HepG2 (cell line): ENCODE results near the gene HSD3B7. TPM values are rescaled to one million over a fixed set of nuclear protein-coding genes. Genes with fewer than 3 reads are reported as not detected.

Experiments used
- CENPT ChIP-seq: sonication (generic); formaldehyde crosslinking; IDR thresholded peaks from 2 replicates; pipeline ENCODE4 v1.8.0; 2022; ENCODE audit warnings: low read depth, mild to moderate bottlenecking, moderate library complexity, missing genetic modification reagents
- HDAC1 ChIP-seq: sonication (generic); formaldehyde crosslinking; IDR thresholded peaks from 2 replicates; pipeline ENCODE4 v1.5.1; 2020; ENCODE audit warnings: mild to moderate bottlenecking, missing genetic modification reagents
- MATR3 ChIP-seq: sonication (generic); formaldehyde crosslinking; IDR thresholded peaks from 2 replicates; pipeline ENCODE4 v1.4.0; 2020; ENCODE audit warnings: missing genetic modification reagents
- MTA1 ChIP-seq: sonication (generic); formaldehyde crosslinking; IDR thresholded peaks from 2 replicates; pipeline ENCODE4 v1.4.0; 2020; ENCODE audit warnings: missing genetic modification reagents, mild to moderate bottlenecking, borderline replicate concordance
- SP140L ChIP-seq: sonication (generic); formaldehyde crosslinking; IDR thresholded peaks from 2 replicates; pipeline ENCODE4 v1.4.0; 2020; ENCODE audit warnings: missing genetic modification reagents, borderline replicate concordance
- TEAD2 ChIP-seq: sonication (generic); formaldehyde crosslinking; IDR thresholded peaks from 2 replicates; pipeline ENCODE4 v1.9.0; 2021; ENCODE audit warnings: missing genetic modification reagents
- TSC22D2 ChIP-seq: sonication (generic); formaldehyde crosslinking; IDR thresholded peaks from 2 replicates; pipeline ENCODE4 v1.5.1; 2020; ENCODE audit warnings: missing genetic modification reagents, mild to moderate bottlenecking, borderline replicate concordance
- XRCC5 ChIP-seq: fragments of 200-400 bp; formaldehyde crosslinking; optimal IDR thresholded peaks from 2 replicates; pipeline ENCODE3; 2017; ENCODE audit warnings: mild to moderate bottlenecking, low read length
- ZFAT ChIP-seq: sonication (generic); formaldehyde crosslinking; conservative IDR thresholded peaks from 2 replicates; pipeline ENCODE4 v1.8.1; 2023; ENCODE audit warnings: missing genetic modification reagents, inconsistent platforms
- ZNF24 ChIP-seq: fragments of 450-650 bp; IDR thresholded peaks from 2 replicates; pipeline ENCODE4 v1.6.1; 2017; ENCODE audit warnings: antibody characterized with exemption, mild to moderate bottlenecking
- ZNF562 ChIP-seq: sonication (generic); formaldehyde crosslinking; IDR thresholded peaks from 2 replicates; pipeline ENCODE4 v1.8.0; 2022; ENCODE audit warnings: missing genetic modification reagents, borderline replicate concordance
- ZNF747 ChIP-seq: sonication (generic); formaldehyde crosslinking; IDR thresholded peaks from 2 replicates; pipeline ENCODE4 v1.8.1; 2023; ENCODE audit warnings: missing genetic modification reagents, mild to moderate bottlenecking, borderline replicate concordance
- ZNF83 ChIP-seq: sonication (generic); formaldehyde crosslinking; IDR thresholded peaks from 2 replicates; pipeline ENCODE4 v1.4.0; 2020; ENCODE audit warnings: missing genetic modification reagents, mild to moderate bottlenecking, borderline replicate concordance
- ZNF883 ChIP-seq: sonication (generic); formaldehyde crosslinking; IDR thresholded peaks from 2 replicates; pipeline ENCODE4 v1.5.1; 2020; ENCODE audit warnings: mild to moderate bottlenecking, missing genetic modification reagents; ENCODE audit errors: not compliant biosample characterization
- polyA plus RNA-seq, 8 experiments: library from polyadenylated mRNA; depleted of rRNA in 3 of 8; stranded (reverse) in 7 of 8; unstranded in 1 of 8; fragments of >200 nt; fragmentation: Illumina TruSeq in 4 of 8; extraction: Trizol in 4 of 8; gene quantifications; 2 replicates each; pipeline versions ENCODE4 v1.2.1 to v1.2.3, GENCODE V29; 2011 to 2016; ENCODE audit warnings: low read depth in 4 of 8, missing spikeins in 1 of 8, mixed read lengths in 1 of 8; ENCODE audit not compliant: insufficient read depth in 1 of 8
- total RNA-seq, 5 experiments: library from RNA; depleted of rRNA; stranded (reverse); fragments of >200 nt; fragmentation: Illumina TruSeq; extraction: Trizol; gene quantifications; 2 replicates each; pipeline ENCODE4 v1.2.3, GENCODE V29; 2016; ENCODE audit warnings: low read depth in 1 of 5
- TF ChIP-seq, protein P1 (sequence below): sonication (generic); formaldehyde crosslinking; IDR thresholded peaks from 2 replicates; pipeline ENCODE4 v1.4.0; 2020; ENCODE audit warnings: missing genetic modification reagents, borderline replicate concordance
- TF ChIP-seq, protein P2 (sequence below): sonication (generic); formaldehyde crosslinking; IDR thresholded peaks from 2 replicates; pipeline ENCODE4 v1.4.0; 2020; ENCODE audit warnings: missing genetic modification reagents, borderline replicate concordance
- TF ChIP-seq, protein P3 (sequence below): sonication (generic); formaldehyde crosslinking; IDR thresholded peaks from 2 replicates; pipeline ENCODE4 v1.8.0; 2022; ENCODE audit warnings: missing genetic modification reagents, low read depth, mild to moderate bottlenecking, borderline replicate concordance
- TF ChIP-seq, protein P4 (sequence below): sonication (generic); formaldehyde crosslinking; IDR thresholded peaks from 2 replicates; pipeline ENCODE4 v1.8.0; 2022; ENCODE audit warnings: mild to moderate bottlenecking, missing genetic modification reagents, borderline replicate concordance

HSD3B7 gene
- total and polyA plus RNA-seq, 2 of the 13 experiments (the other 11 are each of a cell fraction or from before 2014, with no cell fraction given): 32.9 to 69.7 TPM

DNA sequence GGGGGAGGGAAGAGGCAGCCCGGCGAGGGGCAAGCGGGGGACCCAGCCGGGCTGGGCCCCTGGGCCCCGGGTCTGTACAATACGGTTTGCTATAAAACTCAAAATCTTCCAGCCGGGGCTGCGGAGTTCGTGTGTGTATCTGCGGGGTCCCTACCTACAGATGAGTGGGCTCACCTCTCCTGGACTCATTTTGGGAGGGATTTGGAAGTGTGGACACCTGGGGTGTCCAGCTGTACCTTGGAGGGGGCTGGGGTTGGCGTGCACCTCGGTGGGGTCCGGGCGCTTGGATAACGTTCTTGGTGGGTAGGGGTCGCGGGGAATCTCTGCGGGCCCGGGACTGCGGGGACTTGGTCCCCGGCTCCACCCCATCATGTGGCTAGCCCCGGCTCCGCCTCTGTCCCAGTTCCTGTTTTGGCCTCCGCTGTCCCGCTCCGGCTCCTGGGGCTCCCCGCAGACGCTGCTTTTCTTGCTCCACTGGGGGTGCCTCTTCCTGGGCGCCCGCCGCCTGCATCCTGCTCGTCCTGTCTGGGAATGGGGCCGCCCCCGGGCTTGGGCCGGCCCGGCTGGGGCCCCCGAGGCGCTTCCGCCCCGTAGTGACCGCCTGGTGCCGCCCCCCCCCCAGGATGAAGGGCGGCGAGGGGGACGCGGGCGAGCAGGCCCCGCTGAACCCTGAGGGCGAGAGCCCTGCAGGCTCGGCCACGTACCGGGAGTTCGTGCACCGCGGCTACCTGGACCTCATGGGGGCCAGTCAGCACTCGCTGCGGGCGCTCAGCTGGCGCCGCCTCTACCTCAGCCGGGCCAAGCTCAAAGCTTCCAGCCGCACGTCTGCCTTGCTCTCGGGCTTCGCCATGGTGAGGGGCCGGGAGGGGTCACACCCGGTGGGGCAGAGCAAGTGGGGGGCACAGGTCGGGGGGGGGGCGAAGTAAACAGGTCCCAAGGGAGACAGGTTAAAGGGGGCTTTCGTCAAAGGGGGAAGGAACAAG, 36.0 kb upstream of the HSD3B7 start, which contains the start of gene ORAI3 (continued):
- TF ChIP-seq, protein P1, sequence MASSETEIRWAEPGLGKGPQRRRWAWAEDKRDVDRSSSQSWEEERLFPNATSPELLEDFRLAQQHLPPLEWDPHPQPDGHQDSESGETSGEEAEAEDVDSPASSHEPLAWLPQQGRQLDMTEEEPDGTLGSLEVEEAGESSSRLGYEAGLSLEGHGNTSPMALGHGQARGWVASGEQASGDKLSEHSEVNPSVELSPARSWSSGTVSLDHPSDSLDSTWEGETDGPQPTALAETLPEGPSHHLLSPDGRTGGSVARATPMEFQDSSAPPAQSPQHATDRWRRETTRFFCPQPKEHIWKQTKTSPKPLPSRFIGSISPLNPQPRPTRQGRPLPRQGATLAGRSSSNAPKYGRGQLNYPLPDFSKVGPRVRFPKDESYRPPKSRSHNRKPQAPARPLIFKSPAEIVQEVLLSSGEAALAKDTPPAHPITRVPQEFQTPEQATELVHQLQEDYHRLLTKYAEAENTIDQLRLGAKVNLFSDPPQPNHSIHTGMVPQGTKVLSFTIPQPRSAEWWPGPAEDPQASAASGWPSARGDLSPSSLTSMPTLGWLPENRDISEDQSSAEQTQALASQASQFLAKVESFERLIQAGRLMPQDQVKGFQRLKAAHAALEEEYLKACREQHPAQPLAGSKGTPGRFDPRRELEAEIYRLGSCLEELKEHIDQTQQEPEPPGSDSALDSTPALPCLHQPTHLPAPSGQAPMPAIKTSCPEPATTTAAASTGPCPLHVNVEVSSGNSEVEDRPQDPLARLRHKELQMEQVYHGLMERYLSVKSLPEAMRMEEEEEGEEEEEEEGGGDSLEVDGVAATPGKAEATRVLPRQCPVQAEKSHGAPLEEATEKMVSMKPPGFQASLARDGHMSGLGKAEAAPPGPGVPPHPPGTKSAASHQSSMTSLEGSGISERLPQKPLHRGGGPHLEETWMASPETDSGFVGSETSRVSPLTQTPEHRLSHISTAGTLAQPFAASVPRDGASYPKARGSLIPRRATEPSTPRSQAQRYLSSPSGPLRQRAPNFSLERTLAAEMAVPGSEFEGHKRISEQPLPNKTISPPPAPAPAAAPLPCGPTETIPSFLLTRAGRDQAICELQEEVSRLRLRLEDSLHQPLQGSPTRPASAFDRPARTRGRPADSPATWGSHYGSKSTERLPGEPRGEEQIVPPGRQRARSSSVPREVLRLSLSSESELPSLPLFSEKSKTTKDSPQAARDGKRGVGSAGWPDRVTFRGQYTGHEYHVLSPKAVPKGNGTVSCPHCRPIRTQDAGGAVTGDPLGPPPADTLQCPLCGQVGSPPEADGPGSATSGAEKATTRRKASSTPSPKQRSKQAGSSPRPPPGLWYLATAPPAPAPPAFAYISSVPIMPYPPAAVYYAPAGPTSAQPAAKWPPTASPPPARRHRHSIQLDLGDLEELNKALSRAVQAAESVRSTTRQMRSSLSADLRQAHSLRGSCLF (CRISPR knock-in tag): no peak
- no peak for TF ChIP-seq ZNF83 (CRISPR knock-in tag)
- TF ChIP-seq ZNF747 (CRISPR knock-in tag): 0 out of 2 replicates have a peak, but pooled peaks have one; percentile 75
- TF ChIP-seq MTA1: no peak
- TF ChIP-seq HDAC1 (CRISPR knock-in tag): 0 out of 2 replicates have a peak, but pooled peaks have one; percentile 35
- peak; percentile 45 for TF ChIP-seq XRCC5
- TF ChIP-seq, protein P2, sequence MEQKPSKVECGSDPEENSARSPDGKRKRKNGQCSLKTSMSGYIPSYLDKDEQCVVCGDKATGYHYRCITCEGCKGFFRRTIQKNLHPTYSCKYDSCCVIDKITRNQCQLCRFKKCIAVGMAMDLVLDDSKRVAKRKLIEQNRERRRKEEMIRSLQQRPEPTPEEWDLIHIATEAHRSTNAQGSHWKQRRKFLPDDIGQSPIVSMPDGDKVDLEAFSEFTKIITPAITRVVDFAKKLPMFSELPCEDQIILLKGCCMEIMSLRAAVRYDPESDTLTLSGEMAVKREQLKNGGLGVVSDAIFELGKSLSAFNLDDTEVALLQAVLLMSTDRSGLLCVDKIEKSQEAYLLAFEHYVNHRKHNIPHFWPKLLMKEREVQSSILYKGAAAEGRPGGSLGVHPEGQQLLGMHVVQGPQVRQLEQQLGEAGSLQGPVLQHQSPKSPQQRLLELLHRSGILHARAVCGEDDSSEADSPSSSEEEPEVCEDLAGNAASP (CRISPR knock-in tag): no peak
- TF ChIP-seq ZNF883 (CRISPR knock-in tag): peak; percentile 63
- no peak for TF ChIP-seq CENPT (CRISPR knock-in tag)
- 0 out of 2 replicates have a peak, but pooled peaks have one; percentile 54 for TF ChIP-seq TEAD2
- no peak for TF ChIP-seq TSC22D2 (CRISPR knock-in tag)
- 0 out of 2 replicates have a peak, but pooled peaks have one; percentile 61 for TF ChIP-seq ZFAT
- no peak; the same call in 1 of the 2 replicates for TF ChIP-seq SP140L (CRISPR knock-in tag)
- TF ChIP-seq, protein P3, sequence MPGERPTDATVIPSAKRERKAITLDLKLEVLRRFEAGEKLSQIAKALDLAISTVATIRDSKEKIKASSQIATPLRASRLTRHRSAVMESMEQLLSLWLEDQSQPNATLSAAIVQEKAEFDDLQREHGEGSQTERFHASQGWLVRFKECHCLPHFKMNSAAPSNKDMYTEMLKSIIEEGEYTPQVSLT: no peak; the same call in 1 of the 2 replicates
- TF ChIP-seq MATR3 (CRISPR knock-in tag): no peak
- no peak for TF ChIP-seq ZNF562 (CRISPR knock-in tag)
- TF ChIP-seq, protein P4, sequence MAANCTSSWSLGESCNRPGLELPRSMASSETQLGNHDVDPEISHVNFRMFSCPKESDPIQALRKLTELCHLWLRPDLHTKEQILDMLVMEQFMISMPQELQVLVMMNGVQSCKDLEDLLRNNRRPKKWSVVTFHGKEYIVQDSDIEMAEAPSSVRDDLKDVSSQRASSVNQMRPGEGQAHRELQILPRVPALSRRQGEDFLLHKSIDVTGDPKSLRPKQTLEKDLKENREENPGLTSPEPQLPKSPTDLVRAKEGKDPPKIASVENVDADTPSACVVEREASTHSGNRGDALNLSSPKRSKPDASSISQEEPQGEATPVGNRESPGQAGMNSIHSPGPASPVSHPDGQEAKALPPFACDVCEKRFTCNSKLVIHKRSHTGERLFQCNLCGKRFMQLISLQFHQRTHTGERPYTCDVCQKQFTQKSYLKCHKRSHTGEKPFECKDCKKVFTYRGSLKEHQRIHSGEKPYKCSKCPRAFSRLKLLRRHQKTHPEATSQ: no peak
- TF ChIP-seq ZNF24: no peak
